Neuronal stem cell (in vitro differentiated cells): ENCODE data around the gene ANKRD45.
"Not testable (repeated sequence)": the region's sequence is repeated elsewhere in the genome, so short reads cannot be mapped to it uniquely, and the experiment has no call there.

ENCODE experiments used
- DNase-seq: peaks from one replicate; pipeline ENCODE4 v3.0.0-alpha.2; 2013; ENCODE audit warnings: low spot score
- H2AFZ ChIP-seq: one replicate; pipeline ENCODE4 v1.6.1; 2013; ENCODE audit warnings: mild to moderate bottlenecking, low read length, inconsistent platforms
- H2AK5ac ChIP-seq: 2 replicates; pipeline ENCODE4 v1.6.1; 2013; ENCODE audit warnings: low read depth, mild to moderate bottlenecking, inconsistent platforms, low read length, moderate library complexity, mixed read lengths
- H2BK120ac ChIP-seq: 2 replicates; pipeline ENCODE4 v1.6.1; 2013; ENCODE audit warnings: low read depth, mild to moderate bottlenecking, inconsistent platforms, low read length, moderate library complexity, mixed read lengths
- H2BK12ac ChIP-seq: one replicate; pipeline ENCODE4 v1.6.1; 2013; ENCODE audit warnings: low read length, inconsistent platforms
- H2BK15ac ChIP-seq: 2 replicates; pipeline ENCODE4 v1.6.1; 2013; ENCODE audit warnings: mild to moderate bottlenecking, low read length, inconsistent platforms, mixed read lengths
- H2BK5ac ChIP-seq: one replicate; pipeline ENCODE4 v1.6.1; 2013; ENCODE audit warnings: inconsistent platforms, mild to moderate bottlenecking, low read length, moderate library complexity
- H3K14ac ChIP-seq: one replicate; pipeline ENCODE4 v1.6.1; 2013; ENCODE audit warnings: low read length, inconsistent platforms
- H3K18ac ChIP-seq: 2 replicates; pipeline ENCODE4 v1.6.1; 2013; ENCODE audit warnings: low read length, inconsistent platforms
- H3K23ac ChIP-seq: 2 replicates; pipeline ENCODE4 v1.6.1; 2013; ENCODE audit warnings: low read depth, mild to moderate bottlenecking, mixed read lengths, low read length, inconsistent platforms; ENCODE audit not compliant: poor library complexity
- H3K27ac ChIP-seq: replicated peaks from 3 replicates; pipeline ENCODE4 v1.5.1; 2013; ENCODE audit warnings: low read length, inconsistent platforms
- H3K27me3 ChIP-seq, 3 experiments: 2 replicates each; pipeline ENCODE4 v1.6.1; 2013; ENCODE audit warnings: low read length in 3 of 3, mild to moderate bottlenecking in 2 of 3, inconsistent platforms in 1 of 3, low read depth in 1 of 3, mixed read lengths in 1 of 3, moderate library complexity in 1 of 3; ENCODE audit not compliant: control insufficient read depth in 3 of 3, insufficient read depth in 3 of 3
- H3K36me3 ChIP-seq, 2 donors: replicated peaks in 1 of 2; 2 replicates each; pipeline ENCODE4 v1.6.1; 2013; ENCODE audit warnings: low read length in 2 of 2; ENCODE audit not compliant: control insufficient read depth in 2 of 2, insufficient read depth in 2 of 2
- H3K4ac ChIP-seq: 2 replicates; pipeline ENCODE4 v1.6.1; 2013; ENCODE audit warnings: inconsistent platforms, mild to moderate bottlenecking, low read length, moderate library complexity
- H3K4me1 ChIP-seq, 2 donors: 1 replicate in 1 of 2; 2 replicates in 1 of 2; pipeline ENCODE4 v1.6.1; 2013; ENCODE audit warnings: low read length in 2 of 2, low read depth in 1 of 2; ENCODE audit not compliant: control insufficient read depth in 2 of 2, insufficient read depth in 1 of 2
- H3K4me2 ChIP-seq: one replicate; pipeline ENCODE4 v1.6.1; 2013; ENCODE audit warnings: mild to moderate bottlenecking, low read length, inconsistent platforms; ENCODE audit not compliant: insufficient read depth, poor library complexity, severe bottlenecking
- H3K4me3 ChIP-seq, 2 donors: 2 replicates each; pipeline ENCODE4 v1.5.1; 2013; ENCODE audit warnings: low read length in 2 of 2, mild to moderate bottlenecking in 2 of 2, inconsistent platforms in 1 of 2, moderate library complexity in 1 of 2
- H3K79me1 ChIP-seq: one replicate; pipeline ENCODE4 v1.6.1; 2013; ENCODE audit warnings: low read depth, mild to moderate bottlenecking, inconsistent platforms, low read length, moderate library complexity
- H3K9ac ChIP-seq: one replicate; pipeline ENCODE4 v1.6.1; 2013; ENCODE audit warnings: mild to moderate bottlenecking, low read depth, low read length, inconsistent platforms; ENCODE audit not compliant: poor library complexity
- H3K9me3 ChIP-seq, 2 donors: replicated peaks in 1 of 2; 2 replicates each; pipeline versions ENCODE3 to v1.6.1; 2013; ENCODE audit warnings: low read length in 2 of 2, mild to moderate bottlenecking in 2 of 2, inconsistent platforms in 1 of 2, low read depth in 1 of 2, mixed read lengths in 1 of 2, moderate library complexity in 1 of 2; ENCODE audit not compliant: control insufficient read depth in 2 of 2, insufficient read depth in 1 of 2
- H4K8ac ChIP-seq: one replicate; pipeline ENCODE4 v1.6.1; 2013; ENCODE audit warnings: low read depth, mild to moderate bottlenecking, inconsistent platforms, low read length, moderate library complexity
- H4K91ac ChIP-seq: one replicate; pipeline ENCODE4 v1.6.1; 2013; ENCODE audit warnings: low read length, low read depth, mild to moderate bottlenecking, inconsistent platforms; ENCODE audit not compliant: poor library complexity
- WGBS, 2 donors: extraction: QIAGEN DNeasy Blood & Tissue Kit; methylation state at CpG; one replicate each; pipeline ENCODE4 v1.1.7; 2013; ENCODE audit warnings: missing lambda C conversion rate in 2 of 2, mixed read lengths in 1 of 2; ENCODE audit not compliant: insufficient read length in 2 of 2, insufficient replicate concordance in 1 of 2; ENCODE audit errors: extremely low coverage in 2 of 2; 5-methylcytosine and 5-hydroxymethylcytosine counted together

ANKRD45 gene

GRCh38 chr1:173701299-173701698 lies 31.6 kb upstream of the ANKRD45 start:
- H3K79me1 ChIP-seq, H3K14ac ChIP-seq, H2BK15ac ChIP-seq, H3K4me1 ChIP-seq, H3K18ac ChIP-seq, H3K27me3 ChIP-seq, H3K36me3 ChIP-seq, H3K9me3 ChIP-seq, H2AK5ac ChIP-seq, H4K8ac ChIP-seq, H2BK5ac ChIP-seq, H2BK120ac ChIP-seq, H3K4me3 ChIP-seq, DNase-seq, H3K23ac ChIP-seq, H4K91ac ChIP-seq, H3K9ac ChIP-seq, H3K4me2 ChIP-seq, H3K4ac ChIP-seq, H2BK12ac ChIP-seq, H3K27ac ChIP-seq, H2AFZ ChIP-seq: not testable (repeated sequence)
- WGBS, 2 donors = no CpG with 5 or more reads among the region's 6 CpGs

GRCh38 chr1:173693238-173693637 lies 23.6 kb upstream of the ANKRD45 start:
- H3K4me1 ChIP-seq = no peaks in the 10 kb centered on the region
- H3K79me1 ChIP-seq = no peaks in the 10 kb centered on the region
- no peak overlapping the region for H3K4me3 ChIP-seq
- H2BK5ac ChIP-seq = no peak overlapping the region
- H3K9ac ChIP-seq = no peak overlapping the region
- no peaks in the 10 kb centered on the region for H3K9me3 ChIP-seq
- H2AK5ac ChIP-seq = no peak overlapping the region
- no peak overlapping the region for H3K14ac ChIP-seq
- H3K18ac ChIP-seq = no peak overlapping the region
- no peak overlapping the region for H2AFZ ChIP-seq
- no peak overlapping the region for H3K4ac ChIP-seq
- H2BK120ac ChIP-seq = no peak overlapping the region
- no peaks in the 10 kb centered on the region for H3K36me3 ChIP-seq
- H3K23ac ChIP-seq = no peak overlapping the region
- no peak overlapping the region for H4K8ac ChIP-seq
- H4K91ac ChIP-seq = no peak overlapping the region
- H3K27me3 ChIP-seq = no peaks in the 10 kb centered on the region
- no peak overlapping the region for H3K4me2 ChIP-seq
- DNase-seq = no peak
- H2BK15ac ChIP-seq = no peak overlapping the region
- H2BK12ac ChIP-seq = no peak overlapping the region
- H3K27ac ChIP-seq = no peak overlapping the region

DNA sequence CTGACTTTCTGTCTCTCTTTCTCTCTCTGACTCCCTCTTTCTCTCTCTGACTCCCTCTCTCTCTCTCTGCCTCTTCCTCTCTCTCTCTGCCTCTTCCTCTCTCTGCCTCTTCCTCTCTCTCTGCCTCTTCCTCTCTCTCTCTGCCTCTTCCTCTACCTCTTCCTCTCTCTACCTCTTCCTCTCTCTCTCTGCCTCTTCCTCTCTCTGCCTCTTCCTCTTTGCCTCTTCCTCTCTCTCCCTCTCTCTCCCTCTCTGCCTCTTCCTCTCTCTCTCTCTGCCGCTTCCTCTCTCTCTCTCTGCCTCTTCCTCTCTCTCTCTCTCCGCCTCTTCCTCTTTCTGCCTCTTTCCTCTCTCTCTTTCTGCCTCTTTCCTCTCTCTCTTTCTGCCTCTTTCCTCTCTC lies 18.6 kb upstream of the ANKRD45 start:
- Histone ChIP-seq H3K4me3 (no peak overlapping the region), H3K9me3 (no peaks in the 10 kb centered on the region), H3K18ac (no peak overlapping the region), H3K36me3 (no peaks in the 10 kb centered on the region), H2BK15ac (no peak overlapping the region), H3K4ac (no peak overlapping the region), H2AK5ac (no peak overlapping the region), H3K9ac (no peak overlapping the region), H3K14ac (no peak overlapping the region), H4K8ac (no peak overlapping the region), H2BK12ac (no peak overlapping the region), H3K27me3 (no peaks in the 10 kb centered on the region), H3K79me1 (no peaks in the 10 kb centered on the region), H2BK120ac (no peak overlapping the region), H3K4me1 (no peaks in the 10 kb centered on the region), H3K27ac (no peak overlapping the region), H3K23ac (no peak overlapping the region), H2BK5ac (no peak overlapping the region), H4K91ac (no peak overlapping the region), H3K4me2 (no peak overlapping the region), H2AFZ (no peak overlapping the region)
- WGBS, 2 donors = no CpG with 5 or more reads among the region's 2 CpGs
- DNase-seq = no peak

- not testable (repeated sequence) for H3K4me2 ChIP-seq, H4K91ac ChIP-seq, DNase-seq, H2AK5ac ChIP-seq, H3K27me3 ChIP-seq, H3K9ac ChIP-seq, H3K27ac ChIP-seq, H4K8ac ChIP-seq, H3K4ac ChIP-seq, H2BK5ac ChIP-seq, H3K36me3 ChIP-seq, H2AFZ ChIP-seq, H3K18ac ChIP-seq, H2BK12ac ChIP-seq, H2BK15ac ChIP-seq, H3K23ac ChIP-seq, H3K9me3 ChIP-seq, H2BK120ac ChIP-seq, H3K79me1 ChIP-seq, H3K14ac ChIP-seq, H3K4me3 ChIP-seq, H3K4me1 ChIP-seq
- WGBS, 2 donors = no CpG with 5 or more reads among the region's 3 CpGs
Observed at GRCh38 chr1:173685121-173685520, 15.5 kb upstream of the ANKRD45 start.
